Body of pancreas (tissue), 4 donors: Measurements from ENCODE around the gene SLC26A8. TPM values are rescaled to one million over a fixed set of nuclear protein-coding genes. Genes with fewer than 3 reads are reported as not detected.

Experiments used
- ATAC-seq: fragments of 150-250 bp; one replicate; pipeline ENCODE4 v1.9.1; 2016
- DNase-seq, 4 donors: peaks; one replicate each; pipeline ENCODE4 v3.0.0-alpha.2; 2019
- H3K27ac ChIP-seq, 4 donors: fragments of 200-600 bp; sonication (generic); 1 replicate in 3 of 4; 2 replicates in 1 of 4; pipeline versions ENCODE4 v1.5.1 to v1.6.1; 2016 to 2019; ENCODE audit warnings: mild to moderate bottlenecking in 1 of 4, mixed read lengths in 1 of 4, moderate library complexity in 1 of 4
- H3K27me3 ChIP-seq, 2 donors: fragments of 200-600 bp; sonication (generic); one replicate each; pipeline ENCODE4 v1.6.0; 2016; ENCODE audit warnings: mild to moderate bottlenecking in 1 of 2
- H3K36me3 ChIP-seq, 2 donors: fragments of 200-600 bp; sonication (generic); replicated peaks in 1 of 2; 2 replicates each; pipeline ENCODE4 v1.5.1; 2016; ENCODE audit warnings: low read depth in 2 of 2; ENCODE audit not compliant: insufficient read depth in 1 of 2
- H3K4me1 ChIP-seq: fragments of 200-600 bp; sonication (generic); one replicate; pipeline ENCODE4 v1.6.0; 2016
- H3K4me3 ChIP-seq, 2 donors: fragments of 200-600 bp; sonication (generic); 1 replicate in 1 of 2; 2 replicates in 1 of 2; pipeline ENCODE4 v1.5.1; 2016 to 2019
- H3K9me3 ChIP-seq, 3 donors: fragments of 200-600 bp; sonication (generic); 1 replicate in 2 of 3; 2 replicates in 1 of 3; pipeline ENCODE4 v1.5.1; 2016
- CTCF ChIP-seq, 7 experiments: fragments of 450-650 bp in 4 of 7; fragments of 200-600 bp in 3 of 7; sonication (generic) in 3 of 7; IDR thresholded peaks; one replicate each; pipeline ENCODE4 v1.5.1; 2016 to 2019; ENCODE audit warnings: antibody characterized with exemption in 7 of 7
- POLR2A ChIP-seq, 3 donors: fragments of 450-650 bp; IDR thresholded peaks; one replicate each; pipeline ENCODE4 v1.6.1; 2016; ENCODE audit warnings: antibody characterized with exemption in 3 of 3, mild to moderate bottlenecking in 2 of 3
- WGBS, 2 donors: methylation state at CpG; one replicate each; pipeline ENCODE4 v1.1.5; 2017; 5-methylcytosine and 5-hydroxymethylcytosine counted together
- intact Hi-C: fragments of 100-400 bp; cut with DNase I; formaldehyde crosslinking; loops from one replicate; pipeline ENCODE4 v1.15.1; 2023
- total RNA-seq, 2 donors: library from RNA; depleted of rRNA; stranded (reverse); fragments of >200 nt; gene quantifications; one replicate each; pipeline ENCODE4 v1.1.0, GENCODE V29; 2016

The SLC26A8 gene
- total RNA-seq, 2 donors from 2014 or later: not detected

- peaks cover 9% of the 10 kb centered on the region for H3K4me1 ChIP-seq
- no peaks in the 10 kb centered on the region for H3K27me3 ChIP-seq
- no peak overlapping the region for H3K27ac ChIP-seq
- WGBS, 2 donors: 88 to 95% methylated on average over 6 of the region's 6 CpGs
- ATAC-seq: no peak
- TF ChIP-seq POLR2A (IDR thresholded peaks at IDR 0.05): no peak
- TF ChIP-seq CTCF (IDR thresholded peaks at IDR 0.05): no peak
- DNase-seq: no peak
- H3K36me3 ChIP-seq: peaks cover 0 to 4% of the 10 kb centered on the region in 2 donors
- intact Hi-C loops: no loop called here
- H3K9me3 ChIP-seq: peaks cover 0 to 12% (median 3%) of the 10 kb centered on the region in 3 donors
- no peak overlapping the region for H3K4me3 ChIP-seq
Observed at GRCh38 chr6:35907750-35908149, 116.7 kb downstream of the SLC26A8 start.

- Histone ChIP-seq H3K27ac (no peak overlapping the region), H3K4me1 (peaks cover 9% of the 10 kb centered on the region), H3K36me3 (no peaks in the 10 kb centered on the region), H3K27me3 (no peaks in the 10 kb centered on the region), H3K9me3 (peaks cover 0 to 12% (median 3%) of the 10 kb centered on the region in 3 donors), H3K4me3 (no peak overlapping the region)
- intact Hi-C loops: no loop called here
- no peak for DNase-seq
- ATAC-seq: no peak
- TF ChIP-seq CTCF (IDR thresholded peaks at IDR 0.05) (no peak), POLR2A (IDR thresholded peaks at IDR 0.05) (no peak)
- WGBS, 2 donors: 63 to 70% methylated on average over 2 of the region's 2 CpGs
Observed at GRCh38 chr6:35906499-35906846, 118.0 kb downstream of the SLC26A8 start.

- H3K27me3 ChIP-seq: no peaks in the 10 kb centered on the region
- no peak overlapping the region for H3K4me3 ChIP-seq
- no peaks in the 10 kb centered on the region for H3K36me3 ChIP-seq
- intact Hi-C loops: no loop called here
- no peak for TF ChIP-seq POLR2A (IDR thresholded peaks at IDR 0.05)
- TF ChIP-seq CTCF (IDR thresholded peaks at IDR 0.05): no peak
- peaks cover 0 to 12% (median 3%) of the 10 kb centered on the region in 3 donors for H3K9me3 ChIP-seq
- DNase-seq (no peak), ATAC-seq (no peak)
- WGBS, 2 donors: 71 to 81% methylated on average over 8 of the region's 8 CpGs
- no peak overlapping the region for H3K27ac ChIP-seq
- peaks cover 9% of the 10 kb centered on the region for H3K4me1 ChIP-seq
Observed at GRCh38 chr6:35905841-35906498, 118.5 kb downstream of the SLC26A8 start.

GRCh38 chr6:35905141-35905785, 119.2 kb downstream of the SLC26A8 start:
- TF ChIP-seq CTCF (IDR thresholded peaks at IDR 0.05): no peak
- TF ChIP-seq POLR2A (IDR thresholded peaks at IDR 0.05): no peak
- intact Hi-C loops: no loop called here
- ATAC-seq (no peak), DNase-seq (no peak)
- H3K4me3 ChIP-seq: no peak overlapping the region
- 59% methylated on average over 2 of the region's 2 CpGs for WGBS, 2 donors
- H3K9me3 ChIP-seq: peaks cover 0 to 12% (median 3%) of the 10 kb centered on the region in 3 donors
- no peak overlapping the region for H3K27ac ChIP-seq
- H3K36me3 ChIP-seq: no peaks in the 10 kb centered on the region
- H3K27me3 ChIP-seq: no peaks in the 10 kb centered on the region
- H3K4me1 ChIP-seq: peaks cover 9% of the 10 kb centered on the region

- H3K9me3 ChIP-seq: peaks cover 0 to 3% (median 2%) of the 10 kb centered on the region in 3 donors
- WGBS, 2 donors: 92 to 96% methylated on average over 4 of the region's 4 CpGs
- ATAC-seq: no peak
- H3K4me1 ChIP-seq: peaks cover 9% of the 10 kb centered on the region
- H3K36me3 ChIP-seq: no peaks in the 10 kb centered on the region
- H3K27ac ChIP-seq: no peak overlapping the region
- H3K27me3 ChIP-seq: no peaks in the 10 kb centered on the region
- no peak overlapping the region for H3K4me3 ChIP-seq
- intact Hi-C loops: no loop called here
- no peak for TF ChIP-seq POLR2A (IDR thresholded peaks at IDR 0.05)
- TF ChIP-seq CTCF (IDR thresholded peaks at IDR 0.05): no peak
- DNase-seq: no peak
Observed at GRCh38 chr6:35903679-35904078, 120.8 kb downstream of the SLC26A8 start.
